ENCODE results near the gene UGT8. TPM values are rescaled to one million over a fixed set of nuclear protein-coding genes. Genes with fewer than 3 reads are reported as not detected.

UGT8 gene
- total and polyA plus RNA-seq, 2 of the 8 experiments (the other 6 are each of a cell fraction or from before 2014, with no cell fraction given) = 16.9 to 26.9 TPM

- POLR2A ChIA-PET (ENCODE audit: partially characterized antibody) = interaction anchor here (0.6 kb wide), 1 partner anchor 40 kb away, joined by 3 read pairs; no protein-coding TSS in a partner anchor
- Histone ChIP-seq H3K9ac (replicated peaks in 1 of 4; ENCODE audit: extremely low read depth in 1 of 4, low read depth in 3 of 4, low read length in 3 of 4) (no peak overlapping the region), H3K14ac (ENCODE audit: insufficient read length) (no peak overlapping the region), H3K4me3 (ENCODE audit: extremely low read depth in 1 of 4, insufficient read depth in 2 of 4, low read depth in 3 of 4, low read length in 4 of 4) (no peak overlapping the region), H4K5ac (ENCODE audit: insufficient read length, low read depth, low read length) (no peak overlapping the region), H3K23ac (ENCODE audit: insufficient read length) (no peak overlapping the region), H3K4me1 (replicated peaks in 1 of 4; ENCODE audit: control insufficient read depth in 3 of 4, insufficient read depth in 4 of 4, low read length in 3 of 4) (peaks cover 0 to 2% (median 0%) of the 10 kb centered on the region in 4 experiments; a peak in 2 of 7 replicates), H4K8ac (ENCODE audit: extremely low read depth, insufficient read depth, low read length) (no peak overlapping the region), H2AK5ac (ENCODE audit: low read depth, low read length) (no peak overlapping the region), H3K23me2 (ENCODE audit: low read depth, low read length) (peaks cover 8% of the 10 kb centered on the region), H2BK120ac (replicated peaks; ENCODE audit: low read depth, low read length) (no peak overlapping the region), H3K79me1 (ENCODE audit: low read depth, low read length) (no peaks in the 10 kb centered on the region), H2BK15ac (ENCODE audit: low read length) (no peak overlapping the region), H3K27ac (ENCODE audit: low read depth, low read length) (no peak overlapping the region), H3K56ac (replicated peaks; ENCODE audit: insufficient read length, low read depth, low read length) (no peak overlapping the region), H3K18ac (ENCODE audit: extremely low read depth, low read length) (no peak overlapping the region), H3K79me2 (ENCODE audit: control insufficient read depth in 1 of 2, insufficient read depth in 2 of 2, low read length in 2 of 2) (no peaks in the 10 kb centered on the region), H3K4me2 (ENCODE audit: insufficient read depth in 1 of 2, low read depth in 2 of 2, low read length in 2 of 2) (no peak overlapping the region), H3K4ac (replicated peaks; ENCODE audit: insufficient read length, low read depth, low read length) (no peak overlapping the region), H4K20me1 (replicated peaks in 1 of 2; ENCODE audit: control insufficient read depth in 1 of 2, insufficient read depth in 2 of 2, low read length in 2 of 2) (no peaks in the 10 kb centered on the region), H3K36me3 (ENCODE audit: control insufficient read depth in 2 of 4, insufficient read depth in 4 of 4, low read length in 3 of 4) (peaks cover 0 to 9% (median 4%) of the 10 kb centered on the region in 4 experiments; a peak in 2 of 8 replicates), H2BK5ac (ENCODE audit: low read depth, low read length) (no peak overlapping the region), H4K91ac (replicated peaks; ENCODE audit: insufficient read length, low read length) (no peak overlapping the region), H3K9me3 (ENCODE audit: insufficient read depth in 2 of 2, low read depth in 1 of 2, low read length in 1 of 2) (peaks cover 10 to 11% of the 10 kb centered on the region in 2 experiments), H2AFZ (ENCODE audit: low read length) (no peak overlapping the region), H2BK12ac (ENCODE audit: low read depth, low read length) (no peak overlapping the region), H2BK20ac (ENCODE audit: low read length) (no peak overlapping the region), H3K27me3 (replicated peaks in 1 of 4; ENCODE audit: control insufficient read depth in 3 of 4, extremely low read depth in 1 of 4, insufficient read depth in 3 of 4, low read length in 3 of 4) (no peaks in the 10 kb centered on the region)
- TF ChIP-seq ASH2L (IDR thresholded peaks at IDR 0.05; ENCODE audit: low read length) (no peak), JUN (IDR thresholded peaks at IDR 0.05; ENCODE audit: low read depth, low read length) (no peak), RBBP5 (IDR thresholded peaks at IDR 0.05; ENCODE audit: borderline replicate concordance, low read depth, low read length) (no peak), CBX5 (IDR thresholded peaks at IDR 0.05; ENCODE audit: low read depth, low read length) (no peak), BACH1 (IDR thresholded peaks at IDR 0.05; ENCODE audit: low read length) (no peak)
- TF ChIP-seq, protein P1, sequence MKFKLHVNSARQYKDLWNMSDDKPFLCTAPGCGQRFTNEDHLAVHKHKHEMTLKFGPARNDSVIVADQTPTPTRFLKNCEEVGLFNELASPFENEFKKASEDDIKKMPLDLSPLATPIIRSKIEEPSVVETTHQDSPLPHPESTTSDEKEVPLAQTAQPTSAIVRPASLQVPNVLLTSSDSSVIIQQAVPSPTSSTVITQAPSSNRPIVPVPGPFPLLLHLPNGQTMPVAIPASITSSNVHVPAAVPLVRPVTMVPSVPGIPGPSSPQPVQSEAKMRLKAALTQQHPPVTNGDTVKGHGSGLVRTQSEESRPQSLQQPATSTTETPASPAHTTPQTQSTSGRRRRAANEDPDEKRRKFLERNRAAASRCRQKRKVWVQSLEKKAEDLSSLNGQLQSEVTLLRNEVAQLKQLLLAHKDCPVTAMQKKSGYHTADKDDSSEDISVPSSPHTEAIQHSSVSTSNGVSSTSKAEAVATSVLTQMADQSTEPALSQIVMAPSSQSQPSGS (IDR thresholded peaks at IDR 0.05; ENCODE audit: low read length) = no peak
- WGBS, 2 experiments (ENCODE audit: extremely low coverage in 1 of 2, insufficient coverage in 1 of 2, insufficient read length in 1 of 2, insufficient replicate concordance in 2 of 2, low coverage in 1 of 2, low lambda C conversion rate in 2 of 2, missing lambda C conversion rate in 1 of 2) = 89% methylated on average over 8 of the region's 8 CpGs; no CpG with 5 or more reads in 1 of the 2 experiments
- DNase-seq (ENCODE audit: low read depth in 1 of 2, low spot score in 2 of 2) = no peak
- no peak for FAIRE-seq
- CTCF ChIA-PET (ENCODE audit: partially characterized antibody) = interaction anchor here (0.8 to 1.3 kb wide), 2 partner anchors 29 to 206 kb away, joined by 3 to 4 read pairs; no protein-coding TSS in a partner anchor
Observed at GRCh38 chr4:114593526-114593925, 5.1 kb upstream of the UGT8 start.

Measured in H1 (cell line).